Globus pallidus (tissue), 1 donor: ENCODE results near the gene KIF5C.
A peak's percentile ranks its signal among the peaks of the same experiment; 100 is the strongest.
"Not testable (repeated sequence)": the region's sequence is repeated elsewhere in the genome, so short reads cannot be mapped to it uniquely, and the experiment has no call there.

Experiments
- DNase-seq: peaks from one replicate; pipeline ENCODE4 v3.0.0-alpha.2; 2015; ENCODE audit warnings: low spot score

Gene KIF5C

GRCh38 chr2:148966438-148966758 is 91.4 kb downstream of the KIF5C start:
- no peak for DNase-seq

- no peak for DNase-seq
These were observed 92.0 kb downstream of the KIF5C start for GRCh38 chr2:148967056-148967455.

- no peak for DNase-seq
These were observed 92.6 kb downstream of the KIF5C start for GRCh38 chr2:148967578-148967977.

- no peak for DNase-seq
These were observed 93.3 kb downstream of the KIF5C start for GRCh38 chr2:148968301-148968700.

GRCh38 chr2:148968776-148969319 is 93.8 kb downstream of the KIF5C start:
- DNase-seq: no peak

GRCh38 chr2:148969659-148970061 is 94.6 kb downstream of the KIF5C start:
- DNase-seq: no peak

- no peak for DNase-seq
These were observed 95.4 kb downstream of the KIF5C start for GRCh38 chr2:148970385-148970784.

- no peak for DNase-seq
These were observed 96.5 kb downstream of the KIF5C start for GRCh38 chr2:148971547-148971946.

- DNase-seq: no peak
These were observed 99.1 kb downstream of the KIF5C start for GRCh38 chr2:148974095-148974494.

- DNase-seq: no peak
These were observed 103.1 kb downstream of the KIF5C start for GRCh38 chr2:148978026-148978685.

GRCh38 chr2:148978706-148979105 is 103.7 kb downstream of the KIF5C start:
- no peak for DNase-seq

- DNase-seq: no peak
These were observed 104.3 kb downstream of the KIF5C start for GRCh38 chr2:148979164-148979918.

- DNase-seq: no peak
These were observed 104.9 kb downstream of the KIF5C start for GRCh38 chr2:148979919-148980277.

GRCh38 chr2:148980496-148980895 is 105.5 kb downstream of the KIF5C start:
- DNase-seq: not testable (repeated sequence)

- no peak for DNase-seq
These were observed 106.3 kb downstream of the KIF5C start for GRCh38 chr2:148981324-148981723.

- no peak for DNase-seq
These were observed 106.8 kb downstream of the KIF5C start for GRCh38 chr2:148981781-148982180.

- no peak for DNase-seq
These were observed 107.3 kb downstream of the KIF5C start for GRCh38 chr2:148982282-148982681.

GRCh38 chr2:148983896-148984295 is 108.9 kb downstream of the KIF5C start:
- no peak for DNase-seq

GRCh38 chr2:148984449-148984848 is 109.4 kb downstream of the KIF5C start:
- no peak for DNase-seq

GRCh38 chr2:148987286-148987685 is 112.3 kb downstream of the KIF5C start:
- DNase-seq: no peak

- DNase-seq: no peak
These were observed 113.3 kb downstream of the KIF5C start for GRCh38 chr2:148988337-148988736.

GRCh38 chr2:148989882-148990493 is 115.0 kb downstream of the KIF5C start:
- DNase-seq: peak; percentile 86

- no peak for DNase-seq
These were observed 115.9 kb downstream of the KIF5C start for GRCh38 chr2:148990968-148991367.
